Muscle layer of duodenum (tissue), 2 donors: ENCODE measurements around the gene GABBR1.

Experiments used
- H3K27ac ChIP-seq: one replicate; pipeline ENCODE4 v1.7.0; 2013; ENCODE audit warnings: mild to moderate bottlenecking, low read length
- H3K27me3 ChIP-seq: one replicate; pipeline ENCODE4 v1.7.0; 2013; ENCODE audit warnings: low read depth, mild to moderate bottlenecking, control low read depth, low read length
- H3K36me3 ChIP-seq, 2 donors: one replicate each; pipeline ENCODE4 v1.7.0; 2013; ENCODE audit warnings: low read length in 2 of 2, control low read depth in 1 of 2, mild to moderate bottlenecking in 1 of 2; ENCODE audit not compliant: insufficient read depth in 2 of 2, control insufficient read depth in 1 of 2
- H3K4me1 ChIP-seq, 2 donors: one replicate each; pipeline ENCODE4 v1.7.0; 2013; ENCODE audit warnings: low read length in 2 of 2, mild to moderate bottlenecking in 2 of 2, control low read depth in 1 of 2, moderate library complexity in 1 of 2; ENCODE audit not compliant: insufficient read depth in 2 of 2, control insufficient read depth in 1 of 2
- H3K4me3 ChIP-seq, 2 donors: one replicate each; pipeline ENCODE4 v1.7.0; 2013; ENCODE audit warnings: low read length in 2 of 2, low read depth in 1 of 2, mild to moderate bottlenecking in 1 of 2
- H3K9me3 ChIP-seq, 2 donors: one replicate each; pipeline ENCODE4 v1.7.0; 2013; ENCODE audit warnings: low read length in 2 of 2, control low read depth in 1 of 2, mild to moderate bottlenecking in 1 of 2; ENCODE audit not compliant: control insufficient read depth in 1 of 2
- donor health status: healthy.

GABBR1 gene

DNA sequence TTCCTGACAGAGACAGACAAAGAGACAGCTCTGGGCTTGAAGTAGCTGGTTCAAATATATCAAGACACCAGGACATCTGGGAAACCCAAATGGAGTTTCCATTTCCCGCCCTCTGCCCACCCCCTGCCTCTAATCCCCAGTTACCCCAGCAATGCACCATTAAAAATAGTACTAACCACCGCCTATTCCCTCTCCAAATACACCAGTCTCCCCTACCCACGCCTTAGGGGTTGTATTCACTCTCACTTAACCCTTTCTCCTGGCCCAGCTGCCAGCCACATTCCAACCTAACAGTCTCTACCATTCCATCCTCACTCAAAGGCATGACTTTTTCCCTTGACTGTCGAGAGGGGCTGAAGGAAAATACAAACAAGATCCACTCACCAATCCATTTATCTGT, 22.4 kb downstream of the GABBR1 start:
- no peaks in the 10 kb centered on the region for H3K27me3 ChIP-seq
- H3K36me3 ChIP-seq, result peaks cover 48 to 85% of the 10 kb centered on the region in 2 donors
- H3K27ac ChIP-seq, result no peak overlapping the region
- no peaks in the 10 kb centered on the region for H3K4me1 ChIP-seq
- no peak overlapping the region for H3K4me3 ChIP-seq
- H3K9me3 ChIP-seq, result no peaks in the 10 kb centered on the region

GRCh38 chr6:29608131-29608530, 24.9 kb downstream of the GABBR1 start:
- H3K4me1 ChIP-seq, result no peaks in the 10 kb centered on the region
- H3K27ac ChIP-seq, result no peak overlapping the region
- no peaks in the 10 kb centered on the region for H3K9me3 ChIP-seq
- no peaks in the 10 kb centered on the region for H3K27me3 ChIP-seq
- H3K4me3 ChIP-seq, result no peak overlapping the region
- peaks cover 45 to 89% of the 10 kb centered on the region in 2 donors for H3K36me3 ChIP-seq

DNA sequence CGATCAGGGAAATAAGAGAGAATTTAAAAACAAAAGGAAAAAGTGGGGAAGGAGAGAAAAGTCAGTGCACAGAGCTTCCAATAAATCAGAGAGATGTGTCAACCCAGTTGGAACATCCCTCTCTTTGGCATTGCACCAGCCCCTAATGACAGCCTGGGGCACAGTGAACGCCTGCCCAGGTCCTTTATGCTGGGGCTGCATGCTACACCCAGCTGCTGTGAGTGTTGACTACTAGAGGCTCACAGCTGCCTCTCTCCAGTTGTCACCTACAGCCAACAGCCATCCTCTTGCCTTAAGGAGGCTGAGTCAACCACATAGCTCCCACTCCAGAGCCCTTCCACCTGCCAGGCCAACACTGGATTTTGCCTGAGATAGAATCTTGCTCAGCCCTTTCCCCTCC, 29.1 kb downstream of the GABBR1 start:
- Histone ChIP-seq H3K27ac (no peak overlapping the region), H3K9me3 (no peaks in the 10 kb centered on the region), H3K4me3 (no peak overlapping the region), H3K27me3 (no peaks in the 10 kb centered on the region), H3K4me1 (no peaks in the 10 kb centered on the region), H3K36me3 (peaks cover 30 to 70% of the 10 kb centered on the region in 2 donors)

DNA sequence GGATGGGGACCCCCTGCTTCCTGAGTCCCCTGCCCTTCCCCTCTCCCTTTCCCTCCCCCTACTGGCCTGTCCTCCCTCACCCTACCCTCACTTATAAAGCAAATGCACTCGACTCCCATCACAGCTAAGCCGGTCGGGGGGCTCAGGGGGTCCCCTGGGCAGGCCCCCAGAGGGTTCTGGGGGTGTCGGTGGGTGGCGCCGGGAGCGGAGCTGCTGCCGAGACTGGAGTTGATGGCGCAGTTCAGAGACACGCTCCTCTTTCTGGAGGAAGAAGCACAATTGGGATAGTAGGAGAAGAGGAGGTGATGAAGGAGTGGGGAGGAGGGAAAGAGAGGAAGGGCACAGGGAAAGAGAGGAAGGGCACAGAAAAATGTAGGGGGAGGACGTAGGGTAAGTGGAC, 29.5 kb downstream of the GABBR1 start:
- Histone ChIP-seq H3K36me3 (peaks cover 26 to 65% of the 10 kb centered on the region in 2 donors), H3K27ac (no peak overlapping the region), H3K9me3 (no peaks in the 10 kb centered on the region), H3K27me3 (no peaks in the 10 kb centered on the region), H3K4me1 (peaks cover 0 to 4% of the 10 kb centered on the region in 2 donors), H3K4me3 (no peak overlapping the region)

DNA sequence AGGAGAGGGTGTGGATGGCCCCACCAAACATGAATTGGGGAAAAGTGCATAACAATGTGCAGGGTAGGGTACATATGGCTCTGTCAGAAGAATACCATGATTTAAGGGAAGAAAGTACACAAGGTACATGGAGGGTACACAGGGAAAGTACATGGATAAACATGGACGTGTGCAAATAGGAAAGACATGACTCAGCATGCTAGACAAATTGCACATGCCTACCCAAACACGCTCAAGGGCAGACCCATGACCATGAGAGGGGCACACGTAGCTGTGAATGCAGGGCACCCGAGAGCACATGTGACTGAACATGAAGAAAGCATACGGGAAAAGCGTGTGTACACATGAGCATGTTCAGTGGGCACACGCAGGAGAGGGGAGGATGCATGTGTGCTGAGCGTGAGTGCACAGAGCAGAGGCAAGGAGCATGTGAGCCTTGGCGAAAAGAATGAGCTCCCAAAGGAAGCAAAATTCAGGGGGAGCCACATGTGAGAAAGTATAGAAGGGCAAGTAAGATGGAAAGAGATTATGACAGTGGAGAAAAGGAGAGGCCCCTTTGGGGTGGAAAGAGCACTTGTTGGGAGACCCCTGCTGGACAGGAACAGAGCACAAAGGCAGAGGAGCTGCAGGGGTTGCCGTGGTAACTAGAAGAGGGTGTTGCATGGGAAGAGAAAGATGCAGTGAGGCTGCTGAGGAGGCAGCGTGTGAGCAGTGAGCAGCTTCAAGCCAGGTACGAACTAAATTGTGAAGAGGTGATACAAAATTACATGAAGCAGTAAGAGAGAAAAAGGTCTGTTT, 30.2 kb downstream of the GABBR1 start:
- Histone ChIP-seq H3K9me3 (no peaks in the 10 kb centered on the region), H3K27ac (no peak overlapping the region), H3K4me3 (no peak overlapping the region), H3K27me3 (no peaks in the 10 kb centered on the region), H3K36me3 (peaks cover 21 to 58% of the 10 kb centered on the region in 2 donors), H3K4me1 (peaks cover 0 to 6% of the 10 kb centered on the region in 2 donors)

- no peaks in the 10 kb centered on the region for H3K27me3 ChIP-seq
- H3K4me1 ChIP-seq, result peaks cover 0 to 9% of the 10 kb centered on the region in 2 donors
- no peak overlapping the region for H3K27ac ChIP-seq
- peaks cover 0 to 13% of the 10 kb centered on the region in 2 donors for H3K36me3 ChIP-seq
- no peak overlapping the region for H3K4me3 ChIP-seq
- no peaks in the 10 kb centered on the region for H3K9me3 ChIP-seq
Measured at GRCh38 chr6:29598172-29598747, 34.7 kb downstream of the GABBR1 start.

- Histone ChIP-seq H3K4me1 (peaks cover 0 to 9% of the 10 kb centered on the region in 2 donors), H3K27me3 (no peaks in the 10 kb centered on the region), H3K9me3 (no peaks in the 10 kb centered on the region), H3K27ac (no peak overlapping the region), H3K36me3 (peaks cover 0 to 3% of the 10 kb centered on the region in 2 donors), H3K4me3 (no peak overlapping the region)
Measured at GRCh38 chr6:29597184-29597583, 35.8 kb downstream of the GABBR1 start.

DNA sequence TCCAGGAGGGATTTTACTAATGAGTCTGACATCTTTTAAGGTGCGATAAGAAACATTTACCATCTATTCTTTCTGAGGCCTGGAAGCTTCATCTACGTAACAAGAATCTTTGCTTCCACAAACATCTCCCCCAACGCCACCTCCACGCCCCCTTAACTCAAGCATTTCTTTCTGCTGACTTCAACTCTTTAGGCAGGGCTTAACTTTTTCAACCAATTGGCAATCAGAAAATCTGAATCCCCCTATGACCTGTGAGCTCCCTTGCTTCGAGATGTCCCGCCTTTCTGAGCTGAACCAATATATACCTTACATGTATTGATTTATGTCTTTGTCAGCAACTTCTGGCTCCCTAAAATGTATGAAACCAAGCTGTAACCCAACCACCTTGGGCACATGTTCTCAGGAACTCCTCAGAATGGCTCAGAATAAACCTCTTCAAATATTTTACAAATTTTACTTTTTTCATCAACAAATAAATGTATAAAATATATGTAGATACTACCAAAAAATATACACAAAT, 36.5 kb downstream of the GABBR1 start:
- no peaks in the 10 kb centered on the region for H3K36me3 ChIP-seq
- no peak overlapping the region for H3K4me3 ChIP-seq
- no peaks in the 10 kb centered on the region for H3K27me3 ChIP-seq
- peaks cover 0 to 9% of the 10 kb centered on the region in 2 donors for H3K4me1 ChIP-seq
- no peak overlapping the region for H3K27ac ChIP-seq
- H3K9me3 ChIP-seq, result no peaks in the 10 kb centered on the region

- no peak overlapping the region for H3K27ac ChIP-seq
- peaks cover 0 to 4% of the 10 kb centered on the region in 2 donors for H3K4me1 ChIP-seq
- H3K36me3 ChIP-seq, result no peaks in the 10 kb centered on the region
- no peak overlapping the region for H3K4me3 ChIP-seq
- no peaks in the 10 kb centered on the region for H3K9me3 ChIP-seq
- H3K27me3 ChIP-seq, result no peaks in the 10 kb centered on the region
Measured at GRCh38 chr6:29593199-29593855, 39.7 kb downstream of the GABBR1 start.

- Histone ChIP-seq H3K36me3 (no peaks in the 10 kb centered on the region), H3K27ac (no peak overlapping the region), H3K9me3 (no peaks in the 10 kb centered on the region), H3K4me1 (peaks cover 0 to 3% of the 10 kb centered on the region in 2 donors), H3K27me3 (no peaks in the 10 kb centered on the region), H3K4me3 (no peak overlapping the region)
Measured at GRCh38 chr6:29591677-29592076, 41.3 kb downstream of the GABBR1 start.

DNA sequence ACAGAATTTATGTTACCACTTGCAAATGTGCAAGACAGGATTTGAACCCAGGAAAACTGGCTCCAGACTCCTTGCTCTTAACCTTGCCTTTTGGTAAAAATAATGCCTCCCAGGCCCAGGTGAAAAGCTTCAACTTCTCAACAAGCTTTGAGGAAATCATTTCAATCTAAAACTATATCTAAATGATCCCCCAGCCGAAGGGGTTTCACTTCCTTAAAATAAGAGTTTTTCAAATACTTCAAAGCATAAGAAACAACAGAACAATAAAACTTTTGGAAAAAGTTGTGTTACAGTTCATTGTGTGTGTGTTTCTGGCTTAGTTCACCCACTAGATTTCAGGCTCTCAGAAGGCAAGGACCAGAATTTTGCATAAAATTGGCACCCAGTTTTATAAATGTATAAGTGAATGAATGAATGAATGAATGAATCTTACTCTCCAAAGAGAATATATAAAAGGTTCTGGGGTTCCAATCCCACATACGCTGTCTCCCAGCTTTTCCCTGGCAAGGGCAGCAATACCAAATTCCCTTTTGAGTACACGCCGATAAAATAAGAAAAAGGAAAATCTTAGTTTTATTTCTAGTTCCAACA, 42.7 kb downstream of the GABBR1 start:
- Histone ChIP-seq H3K4me1 (peaks cover 0 to 3% of the 10 kb centered on the region in 2 donors), H3K9me3 (no peaks in the 10 kb centered on the region), H3K36me3 (no peaks in the 10 kb centered on the region), H3K27ac (no peak overlapping the region), H3K27me3 (no peaks in the 10 kb centered on the region), H3K4me3 (no peak overlapping the region)
